SKM-1 treated with dmso at 0.1 percent for 144 hours (cell line): Measurements from ENCODE around the gene LRRC15.

ENCODE experiments used
- DNase-seq: peaks from one replicate; lab custom pipeline; 2025; ENCODE audit not compliant: unreplicated experiment; lab: John Stamatoyannopoulos, UW

The LRRC15 gene

GRCh38 chr3:194320744-194321243, 48.7 kb downstream of the LRRC15 start:
- no peak for DNase-seq

- no peak for DNase-seq
These were observed 49.4 kb downstream of the LRRC15 start for GRCh38 chr3:194320100-194320499.

- no peak for DNase-seq
These were observed 50.9 kb downstream of the LRRC15 start for GRCh38 chr3:194318511-194319161.

GRCh38 chr3:194316918-194317317, 52.6 kb downstream of the LRRC15 start:
- no peak for DNase-seq

GRCh38 chr3:194315965-194316361, 53.6 kb downstream of the LRRC15 start:
- no peak for DNase-seq

- DNase-seq, result peak; percentile 49
These were observed 54.2 kb downstream of the LRRC15 start for GRCh38 chr3:194315088-194315964.

- no peak for DNase-seq
These were observed 55.0 kb downstream of the LRRC15 start for GRCh38 chr3:194314388-194315068.

- DNase-seq, result no peak
These were observed 55.8 kb downstream of the LRRC15 start for GRCh38 chr3:194313560-194314387.

- DNase-seq, result no peak
These were observed 56.7 kb downstream of the LRRC15 start for GRCh38 chr3:194312743-194313281.

GRCh38 chr3:194312186-194312742, 57.3 kb downstream of the LRRC15 start:
- DNase-seq, result no peak

GRCh38 chr3:194311000-194311399, 58.5 kb downstream of the LRRC15 start:
- DNase-seq, result no peak

- no peak for DNase-seq
These were observed 59.3 kb downstream of the LRRC15 start for GRCh38 chr3:194310060-194310835.

GRCh38 chr3:194308601-194309449, 60.7 kb downstream of the LRRC15 start:
- DNase-seq, result no peak

- no peak for DNase-seq
These were observed 61.7 kb downstream of the LRRC15 start for GRCh38 chr3:194307849-194308248.

GRCh38 chr3:194306771-194307640, 62.5 kb downstream of the LRRC15 start:
- DNase-seq, result no peak

- DNase-seq, result peak; percentile 6
These were observed 63.3 kb downstream of the LRRC15 start for GRCh38 chr3:194306109-194306686.
